Daoy (cell line): Measurements from ENCODE around the gene GNAQ. TPM values are rescaled to one million over a fixed set of nuclear protein-coding genes. Genes with fewer than 3 reads are reported as not detected.
A peak's percentile ranks its signal among the peaks of the same experiment; 100 is the strongest.

ENCODE experiments used
- DNase-seq: peaks from one replicate; pipeline ENCODE4 v3.0.0-alpha.2; 2015; ENCODE audit warnings: low read depth
- total RNA-seq: library from RNA; depleted of rRNA; stranded (reverse); fragments of >200 nt; shearing (Covaris generic); gene quantifications from 2 replicates; pipeline ENCODE4 v1.2.3, GENCODE V29; 2014; rRNA removed

The GNAQ gene
- 21.7 and 22.2 TPM in 2 replicates for total RNA-seq

DNA sequence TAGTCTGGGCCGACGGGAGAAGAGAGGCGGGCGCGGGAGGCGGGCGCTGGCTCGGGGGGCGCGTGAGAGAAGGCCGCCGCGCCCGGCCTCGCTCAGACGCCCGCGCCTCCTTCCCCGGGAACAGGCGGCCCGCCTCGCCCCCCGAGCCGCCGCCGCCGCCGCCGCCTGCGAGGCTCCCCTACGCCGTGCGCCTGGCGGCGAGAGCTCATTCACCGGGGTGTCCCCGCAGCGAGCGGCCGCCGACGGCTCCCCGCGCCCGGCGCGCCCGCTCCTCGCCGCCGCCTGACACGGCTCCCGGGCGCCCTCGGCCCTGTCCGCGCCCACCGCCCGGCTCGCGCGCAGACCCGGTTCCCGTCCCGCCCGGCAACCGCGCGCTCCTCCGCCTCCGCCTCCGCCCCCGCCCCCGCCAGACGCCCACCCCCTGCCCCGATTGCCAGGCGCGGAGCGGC lies at the start of gene GNAQ:
Gene GNAQ (minus strand): TSS at position 368 of the 449 bp plus-strand sequence. CDS start 576 bp downstream, outside the sequence.
- no peak for DNase-seq

GRCh38 chr9:78074385-78075291 lies 43.0 kb upstream of the GNAQ start:
- DNase-seq, result no peak

GRCh38 chr9:78073722-78074121 lies 42.1 kb upstream of the GNAQ start:
- no peak for DNase-seq

- no peak for DNase-seq
Observed at GRCh38 chr9:78072586-78073199, 41.1 kb upstream of the GNAQ start.

DNA sequence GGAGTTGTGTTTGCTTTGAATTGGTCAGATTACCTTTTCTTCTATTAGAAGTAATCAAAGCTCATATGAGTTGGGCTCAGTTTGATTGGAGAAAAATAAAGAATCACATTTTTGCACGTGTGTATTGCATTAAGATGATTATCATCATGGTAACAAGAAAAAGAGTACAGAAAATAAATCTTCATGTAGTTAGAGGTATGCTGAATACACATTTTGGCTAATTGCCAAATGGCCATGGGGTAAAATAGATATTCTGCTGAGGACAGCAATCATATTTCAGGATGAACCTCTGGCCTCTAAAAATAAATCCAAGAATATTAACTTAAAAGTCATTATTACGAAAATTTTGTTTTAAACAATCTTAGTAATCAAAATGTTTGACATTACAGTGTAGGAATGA lies 38.9 kb upstream of the GNAQ start:
- DNase-seq, result no peak

- DNase-seq, result no peak
Observed at GRCh38 chr9:78064075-78064474, 32.5 kb upstream of the GNAQ start.

- DNase-seq, result no peak
Observed at GRCh38 chr9:78062710-78063109, 31.1 kb upstream of the GNAQ start.

GRCh38 chr9:78054218-78054617 lies 22.6 kb upstream of the GNAQ start:
- DNase-seq, result peak; percentile 50

DNA sequence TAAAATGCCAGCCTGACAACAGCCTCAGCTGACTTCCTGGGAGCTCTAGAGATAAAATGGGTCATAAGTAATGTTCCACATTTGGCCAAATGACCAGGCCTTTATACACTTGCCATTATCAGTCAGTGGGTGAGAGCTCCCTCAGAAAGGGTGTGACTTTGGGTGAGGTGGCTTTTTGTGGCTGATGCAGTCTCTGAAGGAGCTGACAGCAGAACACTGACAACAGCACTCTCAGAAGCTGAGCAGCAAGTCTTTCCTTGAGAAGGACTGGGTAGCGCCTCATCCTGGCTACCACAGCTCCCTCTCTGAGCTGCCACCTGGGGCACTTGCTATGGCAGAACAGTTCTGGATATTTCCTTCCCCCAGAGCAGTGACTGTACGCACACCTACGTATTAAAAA lies 22.0 kb upstream of the GNAQ start:
- no peak for DNase-seq

DNA sequence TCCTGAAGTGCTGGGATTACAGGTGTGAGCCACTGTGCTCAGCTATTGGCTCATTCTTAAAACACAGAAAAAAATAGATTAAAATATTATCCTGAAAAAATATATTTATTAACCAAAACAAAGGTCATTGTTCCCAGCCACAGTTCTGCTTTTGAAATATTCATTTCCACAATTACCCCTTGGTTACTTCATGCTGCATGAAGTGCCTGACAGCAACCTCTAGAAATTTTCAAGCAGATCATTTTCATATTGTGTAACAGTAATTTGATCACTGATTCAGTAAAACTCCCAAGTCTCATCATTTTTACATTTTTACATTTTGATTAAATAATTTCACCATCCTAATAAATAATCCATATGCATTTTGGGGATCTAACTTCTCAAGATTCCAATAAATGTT lies 18.8 kb upstream of the GNAQ start:
- no peak for DNase-seq

DNA sequence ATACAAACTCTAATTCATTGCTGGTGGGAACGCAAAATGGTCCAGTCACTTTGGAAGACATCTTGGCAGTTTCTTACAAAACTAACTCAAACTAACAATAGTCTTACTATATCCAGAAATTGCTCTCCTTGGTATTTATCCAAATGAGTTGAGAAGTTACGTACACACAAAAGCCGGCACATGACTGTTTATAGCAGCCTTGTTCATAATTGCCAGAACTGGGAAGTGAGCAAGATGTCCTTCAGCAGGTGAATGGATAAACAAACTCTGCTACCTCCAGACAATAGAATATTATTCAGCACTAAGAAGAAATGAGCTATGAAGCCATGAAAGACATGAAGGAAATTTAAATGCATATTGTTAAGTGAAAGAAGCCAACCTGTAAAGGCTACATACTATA lies 17.9 kb upstream of the GNAQ start:
- no peak for DNase-seq

DNA sequence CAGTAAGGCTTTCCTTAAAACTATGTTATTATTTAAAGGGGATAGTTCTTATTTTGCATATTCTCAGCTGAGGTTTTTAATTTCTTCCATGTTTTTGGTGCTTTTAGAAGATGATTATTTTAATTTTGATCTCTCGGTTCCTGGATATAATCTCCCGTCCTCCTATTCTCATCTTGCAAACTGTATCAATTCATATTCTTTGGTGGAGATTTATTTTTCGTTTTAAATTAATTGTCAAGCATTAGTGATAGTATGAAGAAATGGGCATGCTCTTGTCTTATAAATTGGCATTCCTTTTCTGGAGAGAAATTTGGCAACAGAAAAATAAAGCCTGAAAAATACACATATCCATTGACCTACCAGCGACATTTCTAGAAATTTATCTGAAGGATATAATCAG lies 15.5 kb upstream of the GNAQ start:
- no peak for DNase-seq

- no peak for DNase-seq
Observed at GRCh38 chr9:78046112-78046511, 14.5 kb upstream of the GNAQ start.

DNA sequence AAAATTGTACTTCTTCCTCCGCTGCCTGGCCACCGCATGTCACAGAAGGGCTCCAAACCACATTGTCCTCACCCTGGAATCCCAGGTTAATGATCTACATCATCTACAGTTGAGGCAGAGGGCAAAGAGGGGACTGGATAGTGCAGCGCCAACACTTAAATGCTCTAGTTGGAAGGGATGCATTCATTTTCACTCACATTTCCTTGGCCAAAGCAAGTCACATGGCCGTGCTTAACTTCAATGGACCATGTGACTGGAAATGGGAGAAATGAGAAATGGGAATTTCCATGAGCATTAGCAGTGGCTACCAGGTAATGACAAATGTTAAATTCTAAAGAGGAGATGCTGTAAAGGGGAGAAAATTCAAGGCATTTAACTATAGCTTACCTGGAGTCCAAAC lies 13.3 kb upstream of the GNAQ start:
- no peak for DNase-seq

DNA sequence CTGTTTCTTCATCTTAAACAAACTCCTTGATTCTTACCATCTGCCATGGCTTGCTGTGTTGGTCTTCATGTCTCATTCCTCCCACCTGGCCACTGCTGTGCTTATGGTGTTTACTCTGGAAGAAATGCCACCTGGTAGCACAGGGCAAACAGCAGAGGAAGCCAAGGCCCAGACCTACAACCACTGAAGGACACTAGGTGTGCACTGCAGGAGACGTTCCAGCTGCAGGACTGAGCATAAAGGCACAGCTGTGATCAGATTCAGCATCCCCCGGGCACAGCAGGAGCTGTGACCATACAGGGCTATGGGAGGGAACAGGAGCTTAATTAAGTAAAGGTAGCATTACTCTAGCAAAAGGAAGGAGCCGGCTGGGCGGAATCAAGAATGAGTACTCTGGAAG lies 12.6 kb upstream of the GNAQ start:
- no peak for DNase-seq

- DNase-seq, result no peak
Observed at GRCh38 chr9:78041971-78042370, 10.4 kb upstream of the GNAQ start.

GRCh38 chr9:78040726-78041125 lies 9.1 kb upstream of the GNAQ start:
- no peak for DNase-seq

DNA sequence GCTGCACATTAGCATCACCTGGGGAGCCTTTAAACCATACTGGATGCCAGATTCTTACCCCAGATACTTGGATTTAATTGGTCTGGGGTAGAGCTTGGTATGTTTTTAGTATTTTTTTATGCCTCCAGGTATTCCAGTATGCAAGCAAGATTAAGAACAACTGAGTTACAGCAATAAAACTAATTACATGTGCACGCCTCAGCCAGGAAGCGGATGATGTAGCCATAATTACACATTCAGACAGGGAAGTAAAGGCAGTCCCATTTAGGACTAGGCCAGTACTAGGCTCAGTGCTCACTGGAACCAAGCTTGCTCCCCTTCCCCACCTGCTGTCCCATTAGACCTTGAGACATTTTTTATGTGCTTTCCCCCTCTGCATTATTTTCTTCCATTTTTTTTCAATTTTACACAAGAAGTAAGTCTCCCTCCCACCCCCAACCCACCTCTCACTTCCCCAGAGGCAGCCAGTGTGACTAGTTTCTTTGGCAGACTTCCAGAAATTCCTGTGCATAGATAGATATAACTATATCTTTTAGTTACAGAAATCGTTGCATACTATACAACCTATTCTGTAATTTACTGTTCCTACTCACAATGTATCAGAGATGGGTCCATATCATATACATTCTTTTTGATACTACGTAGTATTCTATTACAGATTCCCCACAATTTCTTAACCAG lies 7.1 kb upstream of the GNAQ start:
- no peak for DNase-seq

DNA sequence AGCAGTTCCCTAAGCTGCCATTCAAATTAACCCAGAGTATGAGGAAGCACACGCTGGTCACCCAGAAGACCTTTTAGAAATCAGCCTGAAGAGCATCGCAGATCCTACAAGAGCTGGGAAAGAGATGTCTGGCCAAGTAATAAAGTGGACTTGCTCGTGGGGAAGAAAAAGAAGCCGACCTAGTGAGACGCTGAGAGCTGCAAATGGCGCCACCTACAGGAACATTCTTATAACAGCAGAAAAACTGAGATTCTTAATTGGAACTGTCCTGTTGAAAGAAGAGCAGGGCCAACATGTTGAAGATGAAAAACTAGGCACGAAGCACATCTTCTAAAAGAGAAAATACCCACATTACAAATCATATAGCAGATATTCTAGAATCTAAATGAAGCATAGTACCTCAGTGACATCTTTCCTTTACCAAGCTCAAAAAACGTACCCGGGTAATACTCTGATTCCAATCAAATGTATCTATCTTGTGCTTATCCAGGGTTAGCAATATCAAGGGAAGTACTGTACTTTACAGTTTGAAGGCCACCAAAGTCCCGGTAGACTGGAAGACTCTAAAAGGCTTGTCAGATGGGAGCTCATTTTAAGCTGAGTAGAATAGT lies 3.9 kb upstream of the GNAQ start:
- peak; percentile 69 for DNase-seq

- DNase-seq, result no peak
Observed at GRCh38 chr9:78033870-78034269, 2.3 kb upstream of the GNAQ start.

DNA sequence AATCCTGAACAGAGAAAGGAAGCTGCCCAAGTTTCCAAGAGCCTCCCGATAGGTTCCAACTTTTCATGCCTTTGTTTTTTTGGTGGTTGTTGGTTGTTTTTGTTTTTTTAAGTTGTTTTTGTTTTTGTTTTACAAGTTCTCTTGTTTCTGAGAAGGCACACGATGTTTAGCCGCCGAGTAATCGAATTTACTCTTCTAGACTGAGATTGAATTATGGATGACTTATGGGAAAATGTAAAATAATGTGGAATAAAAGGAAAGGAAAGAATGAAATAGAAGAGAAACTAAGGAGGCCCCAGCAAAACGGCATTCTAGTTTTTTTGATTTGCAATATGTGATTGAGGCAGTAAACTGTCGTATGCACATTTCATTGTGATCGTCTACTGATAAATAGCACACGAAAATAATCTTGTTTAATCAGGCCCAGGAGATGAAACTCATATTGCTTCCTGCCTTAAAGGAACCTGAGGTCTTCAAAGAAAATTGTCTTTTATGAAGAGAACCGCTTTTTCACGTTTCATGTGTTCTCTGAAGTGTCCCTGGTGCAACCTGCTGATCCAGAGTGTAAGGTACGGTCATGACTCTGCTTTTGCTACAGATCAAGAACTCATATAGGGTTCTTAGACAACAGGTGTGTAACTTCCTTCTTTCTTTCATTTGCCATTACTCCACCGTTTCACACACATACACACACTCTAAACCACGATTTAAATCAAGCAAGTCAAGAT lies 1.3 kb upstream of the GNAQ start:
- DNase-seq, result no peak
